HepG2 (cell line): ENCODE measurements around the gene MEF2D. TPM values are rescaled to one million over a fixed set of nuclear protein-coding genes. Genes with fewer than 3 reads are reported as not detected.

Source experiments
- ARNT2 ChIP-seq: sonication (generic); formaldehyde crosslinking; IDR thresholded peaks from 2 replicates; pipeline ENCODE4 v1.8.0; 2022; ENCODE audit warnings: mild to moderate bottlenecking, low read depth, missing genetic modification reagents, moderate library complexity
- ATRX ChIP-seq: sonication (generic); formaldehyde crosslinking; IDR thresholded peaks from 2 replicates; pipeline ENCODE4 v1.4.0; 2020; ENCODE audit warnings: missing genetic modification reagents, borderline replicate concordance
- CBFB ChIP-seq: sonication (generic); formaldehyde crosslinking; IDR thresholded peaks from 2 replicates; pipeline ENCODE4 v1.4.0; 2020; ENCODE audit warnings: missing genetic modification reagents
- CCDC6 ChIP-seq: sonication (generic); formaldehyde crosslinking; IDR thresholded peaks from 2 replicates; pipeline ENCODE4 v1.8.1; 2022; ENCODE audit warnings: mild to moderate bottlenecking, missing genetic modification reagents, moderate library complexity
- FOXJ3 ChIP-seq: sonication (generic); formaldehyde crosslinking; IDR thresholded peaks from 2 replicates; pipeline ENCODE4 v1.4.0; 2020; ENCODE audit warnings: missing genetic modification reagents, mild to moderate bottlenecking, borderline replicate concordance
- JUNB ChIP-seq: sonication (generic); formaldehyde crosslinking; IDR thresholded peaks from 2 replicates; pipeline ENCODE4 v1.8.0; 2022; ENCODE audit warnings: missing genetic modification reagents, mild to moderate bottlenecking, borderline replicate concordance
- KMT2B ChIP-seq: IDR thresholded peaks from 2 replicates; pipeline ENCODE4 v1.6.1; 2016; ENCODE audit warnings: missing genetic modification reagents, missing compliant biosample characterization
- MAF1 ChIP-seq: sonication (generic); formaldehyde crosslinking; IDR thresholded peaks from 2 replicates; pipeline ENCODE4 v1.5.0; 2020; ENCODE audit warnings: missing genetic modification reagents, borderline replicate concordance
- PHF20 ChIP-seq: sonication (generic); formaldehyde crosslinking; IDR thresholded peaks from 2 replicates; pipeline ENCODE4 v1.5.0; 2020; ENCODE audit warnings: mild to moderate bottlenecking, missing genetic modification reagents
- RELA ChIP-seq: sonication (generic); formaldehyde crosslinking; IDR thresholded peaks from 2 replicates; pipeline ENCODE4 v1.4.0; 2020; ENCODE audit warnings: missing genetic modification reagents
- REPIN1 ChIP-seq: sonication (generic); formaldehyde crosslinking; IDR thresholded peaks from 2 replicates; pipeline ENCODE4 v1.8.0; 2022; ENCODE audit warnings: missing genetic modification reagents, low read depth, mild to moderate bottlenecking, borderline replicate concordance
- SMAD3 ChIP-seq: sonication (generic); formaldehyde crosslinking; IDR thresholded peaks from 2 replicates; pipeline ENCODE4 v1.4.0; 2020; ENCODE audit warnings: missing genetic modification reagents
- ZNF296 ChIP-seq: sonication (generic); formaldehyde crosslinking; conservative IDR thresholded peaks from 2 replicates; pipeline ENCODE4 v1.5.0; 2020; ENCODE audit warnings: mild to moderate bottlenecking, missing genetic modification reagents
- ZNF354B ChIP-seq: sonication (generic); formaldehyde crosslinking; IDR thresholded peaks from 2 replicates; pipeline ENCODE4 v1.8.0; 2022; ENCODE audit warnings: mild to moderate bottlenecking, missing genetic modification reagents
- ZNF432 ChIP-seq: sonication (generic); formaldehyde crosslinking; IDR thresholded peaks from 2 replicates; pipeline ENCODE4 v1.5.0; 2020; ENCODE audit warnings: missing genetic modification reagents, mild to moderate bottlenecking, borderline replicate concordance
- ZSCAN22 ChIP-seq: sonication (generic); formaldehyde crosslinking; IDR thresholded peaks from 2 replicates; pipeline ENCODE4 v1.4.0; 2020; ENCODE audit warnings: mild to moderate bottlenecking, missing genetic modification reagents
- ZSCAN30 ChIP-seq: sonication (generic); formaldehyde crosslinking; IDR thresholded peaks from 2 replicates; pipeline ENCODE4 v1.5.0; 2020; ENCODE audit warnings: mild to moderate bottlenecking, missing genetic modification reagents
- ZZZ3 ChIP-seq: sonication (generic); formaldehyde crosslinking; IDR thresholded peaks from 2 replicates; pipeline ENCODE4 v1.4.0; 2020; ENCODE audit warnings: missing genetic modification reagents, mild to moderate bottlenecking, borderline replicate concordance
- polyA plus RNA-seq, 8 experiments: library from polyadenylated mRNA; depleted of rRNA in 3 of 8; stranded (reverse) in 7 of 8; unstranded in 1 of 8; fragments of >200 nt; fragmentation: Illumina TruSeq in 4 of 8; extraction: Trizol in 4 of 8; gene quantifications; 2 replicates each; pipeline versions ENCODE4 v1.2.1 to v1.2.3, GENCODE V29; 2011 to 2016; ENCODE audit warnings: low read depth in 4 of 8, missing spikeins in 1 of 8, mixed read lengths in 1 of 8; ENCODE audit not compliant: insufficient read depth in 1 of 8
- total RNA-seq, 5 experiments: library from RNA; depleted of rRNA; stranded (reverse); fragments of >200 nt; fragmentation: Illumina TruSeq; extraction: Trizol; gene quantifications; 2 replicates each; pipeline ENCODE4 v1.2.3, GENCODE V29; 2016; ENCODE audit warnings: low read depth in 1 of 5
- TF ChIP-seq, protein P1 (sequence below): sonication (generic); formaldehyde crosslinking; IDR thresholded peaks from 2 replicates; pipeline ENCODE4 v1.5.0; 2020; ENCODE audit warnings: missing genetic modification reagents, mild to moderate bottlenecking, borderline replicate concordance
- TF ChIP-seq, protein P2 (sequence below): sonication (generic); formaldehyde crosslinking; IDR thresholded peaks from 2 replicates; pipeline ENCODE4 v1.9.0; 2022; ENCODE audit warnings: low read depth, missing genetic modification reagents
- TF ChIP-seq, protein P3 (sequence below): IDR thresholded peaks from 2 replicates; pipeline ENCODE4 v1.6.1; 2016

MEF2D gene
- total and polyA plus RNA-seq, 2 of the 13 experiments (the other 11 are each of a cell fraction or from before 2014, with no cell fraction given), result 1.6 to 3.9 TPM

DNA sequence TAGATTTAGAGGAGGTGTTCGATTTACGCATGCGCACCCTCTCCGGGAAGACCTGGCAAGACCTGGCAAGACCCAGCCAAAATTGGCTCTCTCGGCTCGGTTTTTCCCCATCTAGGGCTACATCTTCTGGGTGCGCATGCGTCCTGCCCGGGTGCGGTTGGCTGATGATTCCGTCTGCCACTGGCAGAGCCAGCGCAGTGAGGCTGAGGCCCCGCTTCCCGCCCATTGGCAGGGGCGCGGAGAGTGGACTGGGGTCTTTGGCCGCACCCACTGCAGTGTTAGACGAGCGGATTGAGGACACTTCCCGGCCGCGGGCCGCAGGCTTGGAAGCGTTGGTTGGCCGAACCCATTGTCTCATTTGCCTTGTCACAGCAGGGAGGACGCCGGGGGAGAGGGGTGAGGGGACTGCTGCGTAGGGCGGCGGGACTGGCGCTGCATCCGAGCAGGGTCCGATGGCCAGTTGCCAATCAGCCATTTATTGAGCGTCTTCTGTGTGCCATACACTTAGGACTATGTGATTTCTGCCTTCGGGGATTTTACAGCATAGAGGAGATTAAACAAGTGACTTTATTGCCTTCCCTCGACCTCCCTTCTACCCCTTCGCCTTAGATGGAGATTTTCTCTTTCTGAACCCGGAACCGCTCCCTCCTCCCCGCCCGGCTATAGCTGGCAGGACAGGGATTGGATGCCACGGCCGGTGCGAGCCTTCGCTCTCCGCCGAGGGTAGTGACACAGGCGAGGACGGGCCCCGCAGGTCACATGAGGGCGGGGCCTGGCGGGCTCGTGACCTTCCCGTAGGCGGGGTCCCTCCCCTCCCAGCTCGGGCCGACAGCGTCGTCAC lies 43.7 kb downstream of the MEF2D start (continued):
- TF ChIP-seq JUNB, result no peak; the same call in 1 of the 2 replicates
- TF ChIP-seq ZZZ3, result no peak
- TF ChIP-seq ATRX (CRISPR knock-in tag), result no peak
- TF ChIP-seq CBFB (CRISPR knock-in tag), result peak; percentile 56; the same call in 1 of the 2 replicates
- no peak for TF ChIP-seq CCDC6 (CRISPR knock-in tag)
- no peak; the same call in none of the 2 replicates for TF ChIP-seq ARNT2
- peak; percentile 75; the same call in 1 of the 2 replicates for TF ChIP-seq REPIN1 (CRISPR knock-in tag)
- TF ChIP-seq MAF1 (CRISPR knock-in tag), result peak; percentile 43; the same call in 1 of the 2 replicates
- no peak for TF ChIP-seq ZSCAN30 (CRISPR knock-in tag)
- TF ChIP-seq PHF20 (CRISPR knock-in tag), result peak; percentile 64
- TF ChIP-seq, protein P1, sequence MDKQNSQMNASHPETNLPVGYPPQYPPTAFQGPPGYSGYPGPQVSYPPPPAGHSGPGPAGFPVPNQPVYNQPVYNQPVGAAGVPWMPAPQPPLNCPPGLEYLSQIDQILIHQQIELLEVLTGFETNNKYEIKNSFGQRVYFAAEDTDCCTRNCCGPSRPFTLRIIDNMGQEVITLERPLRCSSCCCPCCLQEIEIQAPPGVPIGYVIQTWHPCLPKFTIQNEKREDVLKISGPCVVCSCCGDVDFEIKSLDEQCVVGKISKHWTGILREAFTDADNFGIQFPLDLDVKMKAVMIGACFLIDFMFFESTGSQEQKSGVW, result no peak
- no peak for TF ChIP-seq ZNF432 (CRISPR knock-in tag)
- 0 out of 2 replicates have a peak, but pooled peaks have one; percentile 7 for TF ChIP-seq ZNF354B (CRISPR knock-in tag)
- no peak; the same call in 1 of the 2 replicates for TF ChIP-seq FOXJ3 (CRISPR knock-in tag)
- TF ChIP-seq SMAD3, result no peak
- peak; percentile 69; the same call in 1 of the 2 replicates for TF ChIP-seq ZSCAN22 (CRISPR knock-in tag)
- no peak for TF ChIP-seq KMT2B (CRISPR knock-in tag)
- no peak for TF ChIP-seq ZNF296
- TF ChIP-seq, protein P2, sequence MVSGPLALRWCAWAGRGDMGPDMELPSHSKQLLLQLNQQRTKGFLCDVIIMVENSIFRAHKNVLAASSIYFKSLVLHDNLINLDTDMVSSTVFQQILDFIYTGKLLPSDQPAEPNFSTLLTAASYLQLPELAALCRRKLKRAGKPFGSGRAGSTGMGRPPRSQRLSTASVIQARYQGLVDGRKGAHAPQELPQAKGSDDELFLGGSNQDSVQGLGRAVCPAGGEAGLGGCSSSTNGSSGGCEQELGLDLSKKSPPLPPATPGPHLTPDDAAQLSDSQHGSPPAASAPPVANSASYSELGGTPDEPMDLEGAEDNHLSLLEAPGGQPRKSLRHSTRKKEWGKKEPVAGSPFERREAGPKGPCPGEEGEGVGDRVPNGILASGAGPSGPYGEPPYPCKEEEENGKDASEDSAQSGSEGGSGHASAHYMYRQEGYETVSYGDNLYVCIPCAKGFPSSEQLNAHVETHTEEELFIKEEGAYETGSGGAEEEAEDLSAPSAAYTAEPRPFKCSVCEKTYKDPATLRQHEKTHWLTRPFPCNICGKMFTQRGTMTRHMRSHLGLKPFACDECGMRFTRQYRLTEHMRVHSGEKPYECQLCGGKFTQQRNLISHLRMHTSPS (CRISPR knock-in tag), result no peak
- TF ChIP-seq RELA (CRISPR knock-in tag), result no peak
- TF ChIP-seq, protein P3, sequence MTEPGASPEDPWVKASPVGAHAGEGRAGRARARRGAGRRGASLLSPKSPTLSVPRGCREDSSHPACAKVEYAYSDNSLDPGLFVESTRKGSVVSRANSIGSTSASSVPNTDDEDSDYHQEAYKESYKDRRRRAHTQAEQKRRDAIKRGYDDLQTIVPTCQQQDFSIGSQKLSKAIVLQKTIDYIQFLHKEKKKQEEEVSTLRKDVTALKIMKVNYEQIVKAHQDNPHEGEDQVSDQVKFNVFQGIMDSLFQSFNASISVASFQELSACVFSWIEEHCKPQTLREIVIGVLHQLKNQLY, result peak; percentile 65
